Astrocyte (in vitro differentiated cells and primary cell): ENCODE measurements around the gene ALG2.

ENCODE experiments used
- EZH2 ChIP-seq: IDR thresholded peaks from 2 replicates; pipeline ENCODE4 v1.6.1; 2012; ENCODE audit warnings: mild to moderate bottlenecking, low read length, inconsistent platforms; ENCODE audit not compliant: insufficient read depth
- TF ChIP-seq, protein P1 (sequence below): IDR thresholded peaks from 2 replicates; pipeline ENCODE4 v1.5.1; 2011; ENCODE audit warnings: low read depth, mild to moderate bottlenecking, inconsistent platforms, low read length, moderate library complexity; ENCODE audit not compliant: insufficient read depth

DNA sequence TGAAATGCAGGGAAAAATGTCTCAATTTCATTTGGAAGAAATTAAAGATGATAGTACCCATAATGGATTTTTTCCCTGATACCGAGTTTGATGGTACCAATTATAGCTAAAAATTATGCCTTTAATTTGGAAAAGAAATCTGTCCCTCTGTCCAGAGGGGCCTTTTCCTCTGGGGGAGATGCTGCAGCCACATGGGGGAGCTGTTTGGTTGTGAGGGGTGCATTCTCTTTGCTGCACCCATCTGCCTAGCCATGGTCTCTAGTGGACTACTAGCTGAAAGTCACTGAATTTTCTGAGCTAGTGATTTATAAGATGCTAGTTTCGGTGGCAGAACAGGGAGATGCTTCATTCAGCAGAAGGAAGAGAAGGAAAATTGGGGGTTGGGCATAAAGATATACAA is 10.0 kb upstream of the ALG2 start:
- TF ChIP-seq, protein P1, sequence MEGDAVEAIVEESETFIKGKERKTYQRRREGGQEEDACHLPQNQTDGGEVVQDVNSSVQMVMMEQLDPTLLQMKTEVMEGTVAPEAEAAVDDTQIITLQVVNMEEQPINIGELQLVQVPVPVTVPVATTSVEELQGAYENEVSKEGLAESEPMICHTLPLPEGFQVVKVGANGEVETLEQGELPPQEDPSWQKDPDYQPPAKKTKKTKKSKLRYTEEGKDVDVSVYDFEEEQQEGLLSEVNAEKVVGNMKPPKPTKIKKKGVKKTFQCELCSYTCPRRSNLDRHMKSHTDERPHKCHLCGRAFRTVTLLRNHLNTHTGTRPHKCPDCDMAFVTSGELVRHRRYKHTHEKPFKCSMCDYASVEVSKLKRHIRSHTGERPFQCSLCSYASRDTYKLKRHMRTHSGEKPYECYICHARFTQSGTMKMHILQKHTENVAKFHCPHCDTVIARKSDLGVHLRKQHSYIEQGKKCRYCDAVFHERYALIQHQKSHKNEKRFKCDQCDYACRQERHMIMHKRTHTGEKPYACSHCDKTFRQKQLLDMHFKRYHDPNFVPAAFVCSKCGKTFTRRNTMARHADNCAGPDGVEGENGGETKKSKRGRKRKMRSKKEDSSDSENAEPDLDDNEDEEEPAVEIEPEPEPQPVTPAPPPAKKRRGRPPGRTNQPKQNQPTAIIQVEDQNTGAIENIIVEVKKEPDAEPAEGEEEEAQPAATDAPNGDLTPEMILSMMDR, result peak; percentile 45
- no peak for TF ChIP-seq EZH2
